HEK293 (cell line): ENCODE results near the gene CDH23.

Source experiments
- EGR2 ChIP-seq: fragments of 450-650 bp; formaldehyde crosslinking; IDR thresholded peaks from 2 replicates; pipeline ENCODE4 v1.5.1; 2016; ENCODE audit warnings: low read depth, missing biosample characterization, missing genetic modification characterization
- KLF10 ChIP-seq: fragments of 450-650 bp; IDR thresholded peaks from 2 replicates; pipeline ENCODE4 v1.5.1; 2018; ENCODE audit warnings: missing biosample characterization, mild to moderate bottlenecking, missing genetic modification characterization
- SCRT2 ChIP-seq: fragments of 450-650 bp; formaldehyde crosslinking; IDR thresholded peaks from 2 replicates; pipeline ENCODE4 v1.5.1; 2016; ENCODE audit warnings: missing biosample characterization, missing genetic modification characterization
- SETDB1 ChIP-seq: IDR thresholded peaks from one replicate; pipeline ENCODE4 v1.6.1; 2017; ENCODE audit warnings: mild to moderate bottlenecking, low read length, moderate library complexity, mixed read lengths; ENCODE audit not compliant: insufficient read length
- SP2 ChIP-seq: fragments of 450-650 bp; formaldehyde crosslinking; IDR thresholded peaks from 2 replicates; pipeline ENCODE4 v1.5.1; 2016; ENCODE audit warnings: missing biosample characterization, missing genetic modification characterization
- YY2 ChIP-seq: fragments of 450-650 bp; formaldehyde crosslinking; IDR thresholded peaks from 2 replicates; pipeline ENCODE4 v1.5.1; 2016; ENCODE audit warnings: missing biosample characterization, missing genetic modification characterization
- ZBTB48 ChIP-seq: fragments of 450-650 bp; formaldehyde crosslinking; IDR thresholded peaks from 2 replicates; pipeline ENCODE4 v1.5.1; 2016; ENCODE audit warnings: missing biosample characterization, missing genetic modification characterization
- ZFP37 ChIP-seq: fragments of 450-650 bp; formaldehyde crosslinking; IDR thresholded peaks from 2 replicates; pipeline ENCODE4 v1.5.1; 2016; ENCODE audit warnings: missing biosample characterization, missing genetic modification characterization
- ZNF121 ChIP-seq: fragments of 450-650 bp; formaldehyde crosslinking; IDR thresholded peaks from 2 replicates; pipeline ENCODE4 v1.5.1; 2016; ENCODE audit warnings: missing biosample characterization, missing genetic modification characterization
- ZNF132 ChIP-seq: fragments of 450-650 bp; formaldehyde crosslinking; IDR thresholded peaks from 2 replicates; pipeline ENCODE4 v1.5.1; 2017; ENCODE audit warnings: missing biosample characterization, missing genetic modification characterization, borderline replicate concordance
- ZNF19 ChIP-seq: fragments of 450-650 bp; formaldehyde crosslinking; IDR thresholded peaks from 2 replicates; pipeline ENCODE4; 2016; ENCODE audit warnings: missing biosample characterization, missing genetic modification characterization, low read depth
- ZNF266 ChIP-seq: fragments of 450-650 bp; formaldehyde crosslinking; IDR thresholded peaks from 2 replicates; pipeline ENCODE4 v1.5.1; 2016; ENCODE audit warnings: missing biosample characterization, missing genetic modification characterization, low read depth
- ZNF335 ChIP-seq: fragments of 450-650 bp; formaldehyde crosslinking; conservative IDR thresholded peaks from 2 replicates; pipeline ENCODE4 v1.5.1; 2016; ENCODE audit warnings: missing biosample characterization, missing genetic modification characterization
- ZNF37A ChIP-seq: fragments of 450-650 bp; IDR thresholded peaks from 2 replicates; pipeline ENCODE4 v1.5.1; 2018; ENCODE audit warnings: missing biosample characterization, missing genetic modification characterization
- ZNF426 ChIP-seq: fragments of 450-650 bp; formaldehyde crosslinking; IDR thresholded peaks from 2 replicates; pipeline ENCODE4 v1.5.1; 2017; ENCODE audit warnings: missing biosample characterization, missing genetic modification characterization, mild to moderate bottlenecking, inconsistent platforms, moderate library complexity
- ZNF48 ChIP-seq: fragments of 450-650 bp; formaldehyde crosslinking; IDR thresholded peaks from 2 replicates; pipeline ENCODE4 v1.5.1; 2016; ENCODE audit warnings: missing biosample characterization, missing genetic modification characterization
- ZNF530 ChIP-seq: fragments of 450-650 bp; formaldehyde crosslinking; IDR thresholded peaks from 2 replicates; pipeline ENCODE4 v1.5.1; 2016; ENCODE audit warnings: low read depth, missing biosample characterization, missing genetic modification characterization
- ZNF561 ChIP-seq: fragments of 450-650 bp; IDR thresholded peaks from 2 replicates; pipeline ENCODE4 v1.5.1; 2018; ENCODE audit warnings: missing biosample characterization, missing genetic modification characterization, borderline replicate concordance
- ZNF585B ChIP-seq: fragments of 450-650 bp; formaldehyde crosslinking; IDR thresholded peaks from 2 replicates; pipeline ENCODE4 v1.5.1; 2016; ENCODE audit warnings: missing biosample characterization, missing genetic modification characterization
- ZNF596 ChIP-seq: fragments of 450-650 bp; IDR thresholded peaks from 2 replicates; pipeline ENCODE4 v1.5.0; 2018; ENCODE audit warnings: missing biosample characterization, mild to moderate bottlenecking, missing genetic modification characterization, moderate library complexity
- ZNF610 ChIP-seq: fragments of 450-650 bp; formaldehyde crosslinking; IDR thresholded peaks from 2 replicates; pipeline ENCODE4 v1.5.1; 2016; ENCODE audit warnings: missing biosample characterization, missing genetic modification characterization, borderline replicate concordance
- ZNF621 ChIP-seq: fragments of 450-650 bp; formaldehyde crosslinking; IDR thresholded peaks from 2 replicates; pipeline ENCODE4 v1.5.1; 2017; ENCODE audit warnings: missing biosample characterization, missing genetic modification characterization
- ZNF629 ChIP-seq: fragments of 450-650 bp; formaldehyde crosslinking; IDR thresholded peaks from 2 replicates; pipeline ENCODE4 v1.5.1; 2017; ENCODE audit warnings: missing biosample characterization, missing genetic modification characterization
- ZNF707 ChIP-seq: fragments of 450-650 bp; formaldehyde crosslinking; IDR thresholded peaks from 2 replicates; pipeline ENCODE4 v1.5.1; 2016; ENCODE audit warnings: missing biosample characterization, missing genetic modification characterization
- TF ChIP-seq, protein P1 (sequence below): fragments of 450-650 bp; formaldehyde crosslinking; IDR thresholded peaks from 2 replicates; pipeline ENCODE4 v1.5.1; 2017; ENCODE audit warnings: missing biosample characterization, missing genetic modification characterization
- TF ChIP-seq, protein P2 (sequence below): fragments of 450-650 bp; formaldehyde crosslinking; IDR thresholded peaks from 2 replicates; pipeline ENCODE4 v1.5.1; 2016; ENCODE audit warnings: missing biosample characterization, missing genetic modification characterization
- TF ChIP-seq, protein P3 (sequence below): fragments of 450-650 bp; formaldehyde crosslinking; IDR thresholded peaks from 2 replicates; pipeline ENCODE4 v1.5.1; 2016; ENCODE audit warnings: missing biosample characterization, missing genetic modification characterization
- TF ChIP-seq, protein P4 (sequence below): fragments of 450-650 bp; formaldehyde crosslinking; IDR thresholded peaks from 2 replicates; pipeline ENCODE4 v1.5.1; 2016; ENCODE audit warnings: missing biosample characterization, missing genetic modification characterization
- TF ChIP-seq, protein P5 (sequence below): fragments of 450-650 bp; formaldehyde crosslinking; IDR thresholded peaks from 2 replicates; pipeline ENCODE4 v1.5.1; 2016; ENCODE audit warnings: missing biosample characterization, missing genetic modification characterization
- TF ChIP-seq, protein P6 (sequence below): fragments of 450-650 bp; formaldehyde crosslinking; IDR thresholded peaks from 2 replicates; pipeline ENCODE4 v1.5.1; 2016; ENCODE audit warnings: missing biosample characterization, missing genetic modification characterization

The CDH23 gene

DNA sequence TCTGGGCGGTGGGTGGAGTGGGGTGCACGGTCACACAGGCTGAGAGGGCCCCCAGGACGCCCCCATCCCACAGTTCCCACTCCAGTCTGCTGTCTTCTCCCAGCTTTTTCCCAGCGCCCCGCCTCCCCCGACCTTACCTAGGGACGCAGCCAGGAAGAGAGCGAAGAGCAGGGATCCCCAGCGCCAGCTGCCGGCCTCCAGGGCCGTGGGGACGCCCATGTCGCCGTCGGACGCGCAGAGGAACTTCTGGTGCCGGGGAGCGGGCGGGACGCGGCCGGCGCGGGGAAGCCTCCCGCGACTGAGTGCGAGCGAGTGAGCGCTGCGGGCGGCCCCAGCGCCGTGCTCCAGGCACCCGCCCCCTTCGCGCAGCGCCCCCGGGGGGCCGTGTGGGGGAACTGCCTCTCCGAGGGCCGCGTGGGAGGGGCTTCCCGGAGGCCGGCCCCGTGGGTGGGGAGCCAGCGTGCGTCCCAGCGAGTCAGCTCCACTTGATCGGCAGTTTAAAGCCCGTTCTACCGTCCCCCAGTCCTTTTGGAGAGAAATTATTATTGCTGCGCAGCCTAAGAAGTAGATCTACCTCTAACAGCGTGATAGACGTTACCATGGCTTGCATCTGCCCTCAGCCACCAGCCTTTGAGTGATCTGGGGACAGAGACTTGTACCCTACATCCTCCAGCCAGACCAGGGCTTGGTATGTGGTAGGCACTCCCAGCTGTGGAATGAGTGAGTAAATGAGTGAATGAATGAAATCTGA, 376.7 kb downstream of the CDH23 start, which contains the start of gene VSIR (continued):
- TF ChIP-seq, protein P1, sequence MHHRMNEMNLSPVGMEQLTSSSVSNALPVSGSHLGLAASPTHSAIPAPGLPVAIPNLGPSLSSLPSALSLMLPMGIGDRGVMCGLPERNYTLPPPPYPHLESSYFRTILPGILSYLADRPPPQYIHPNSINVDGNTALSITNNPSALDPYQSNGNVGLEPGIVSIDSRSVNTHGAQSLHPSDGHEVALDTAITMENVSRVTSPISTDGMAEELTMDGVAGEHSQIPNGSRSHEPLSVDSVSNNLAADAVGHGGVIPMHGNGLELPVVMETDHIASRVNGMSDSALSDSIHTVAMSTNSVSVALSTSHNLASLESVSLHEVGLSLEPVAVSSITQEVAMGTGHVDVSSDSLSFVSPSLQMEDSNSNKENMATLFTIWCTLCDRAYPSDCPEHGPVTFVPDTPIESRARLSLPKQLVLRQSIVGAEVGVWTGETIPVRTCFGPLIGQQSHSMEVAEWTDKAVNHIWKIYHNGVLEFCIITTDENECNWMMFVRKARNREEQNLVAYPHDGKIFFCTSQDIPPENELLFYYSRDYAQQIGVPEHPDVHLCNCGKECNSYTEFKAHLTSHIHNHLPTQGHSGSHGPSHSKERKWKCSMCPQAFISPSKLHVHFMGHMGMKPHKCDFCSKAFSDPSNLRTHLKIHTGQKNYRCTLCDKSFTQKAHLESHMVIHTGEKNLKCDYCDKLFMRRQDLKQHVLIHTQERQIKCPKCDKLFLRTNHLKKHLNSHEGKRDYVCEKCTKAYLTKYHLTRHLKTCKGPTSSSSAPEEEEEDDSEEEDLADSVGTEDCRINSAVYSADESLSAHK: no peak
- TF ChIP-seq YY2 (no peak), ZNF629 (tag by site-specific recombination) (no peak), ZNF585B (tag by site-specific recombination) (no peak), SCRT2 (no peak), ZNF121 (tag by site-specific recombination) (no peak), ZNF530 (tag by site-specific recombination) (no peak), SP2 (peak; percentile 67), ZFP37 (no peak), ZNF48 (tag by site-specific recombination) (no peak), ZNF266 (tag by site-specific recombination) (no peak), ZNF621 (tag by site-specific recombination) (no peak), ZNF561 (tag by site-specific recombination) (no peak; the same call in 1 of the 2 replicates), KLF10 (tag by site-specific recombination) (peak; percentile 79), ZNF37A (tag by site-specific recombination) (no peak), EGR2 (tag by site-specific recombination) (peak; percentile 77), ZNF335 (tag by site-specific recombination) (no peak), ZNF426 (tag by site-specific recombination) (no peak), ZNF132 (no peak), ZNF19 (tag by site-specific recombination) (no peak), ZNF596 (tag by site-specific recombination) (peak; percentile 78), ZBTB48 (peak; percentile 17; the same call in 1 of the 2 replicates), ZNF610 (tag by site-specific recombination) (no peak), SETDB1 (no peak), ZNF707 (tag by site-specific recombination) (no peak)
- TF ChIP-seq, protein P2, sequence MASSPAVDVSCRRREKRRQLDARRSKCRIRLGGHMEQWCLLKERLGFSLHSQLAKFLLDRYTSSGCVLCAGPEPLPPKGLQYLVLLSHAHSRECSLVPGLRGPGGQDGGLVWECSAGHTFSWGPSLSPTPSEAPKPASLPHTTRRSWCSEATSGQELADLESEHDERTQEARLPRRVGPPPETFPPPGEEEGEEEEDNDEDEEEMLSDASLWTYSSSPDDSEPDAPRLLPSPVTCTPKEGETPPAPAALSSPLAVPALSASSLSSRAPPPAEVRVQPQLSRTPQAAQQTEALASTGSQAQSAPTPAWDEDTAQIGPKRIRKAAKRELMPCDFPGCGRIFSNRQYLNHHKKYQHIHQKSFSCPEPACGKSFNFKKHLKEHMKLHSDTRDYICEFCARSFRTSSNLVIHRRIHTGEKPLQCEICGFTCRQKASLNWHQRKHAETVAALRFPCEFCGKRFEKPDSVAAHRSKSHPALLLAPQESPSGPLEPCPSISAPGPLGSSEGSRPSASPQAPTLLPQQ (tag by site-specific recombination): peak; percentile 56; the same call in 1 of the 2 replicates
- TF ChIP-seq, protein P3, sequence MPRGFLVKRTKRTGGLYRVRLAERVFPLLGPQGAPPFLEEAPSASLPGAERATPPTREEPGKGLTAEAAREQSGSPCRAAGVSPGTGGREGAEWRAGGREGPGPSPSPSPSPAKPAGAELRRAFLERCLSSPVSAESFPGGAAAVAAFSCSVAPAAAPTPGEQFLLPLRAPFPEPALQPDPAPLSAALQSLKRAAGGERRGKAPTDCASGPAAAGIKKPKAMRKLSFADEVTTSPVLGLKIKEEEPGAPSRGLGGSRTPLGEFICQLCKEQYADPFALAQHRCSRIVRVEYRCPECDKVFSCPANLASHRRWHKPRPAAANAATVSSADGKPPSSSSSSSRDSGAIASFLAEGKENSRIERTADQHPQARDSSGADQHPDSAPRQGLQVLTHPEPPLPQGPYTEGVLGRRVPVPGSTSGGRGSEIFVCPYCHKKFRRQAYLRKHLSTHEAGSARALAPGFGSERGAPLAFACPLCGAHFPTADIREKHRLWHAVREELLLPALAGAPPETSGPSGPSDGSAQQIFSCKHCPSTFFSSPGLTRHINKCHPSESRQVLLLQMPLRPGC (tag by site-specific recombination): no peak
- TF ChIP-seq, protein P4, sequence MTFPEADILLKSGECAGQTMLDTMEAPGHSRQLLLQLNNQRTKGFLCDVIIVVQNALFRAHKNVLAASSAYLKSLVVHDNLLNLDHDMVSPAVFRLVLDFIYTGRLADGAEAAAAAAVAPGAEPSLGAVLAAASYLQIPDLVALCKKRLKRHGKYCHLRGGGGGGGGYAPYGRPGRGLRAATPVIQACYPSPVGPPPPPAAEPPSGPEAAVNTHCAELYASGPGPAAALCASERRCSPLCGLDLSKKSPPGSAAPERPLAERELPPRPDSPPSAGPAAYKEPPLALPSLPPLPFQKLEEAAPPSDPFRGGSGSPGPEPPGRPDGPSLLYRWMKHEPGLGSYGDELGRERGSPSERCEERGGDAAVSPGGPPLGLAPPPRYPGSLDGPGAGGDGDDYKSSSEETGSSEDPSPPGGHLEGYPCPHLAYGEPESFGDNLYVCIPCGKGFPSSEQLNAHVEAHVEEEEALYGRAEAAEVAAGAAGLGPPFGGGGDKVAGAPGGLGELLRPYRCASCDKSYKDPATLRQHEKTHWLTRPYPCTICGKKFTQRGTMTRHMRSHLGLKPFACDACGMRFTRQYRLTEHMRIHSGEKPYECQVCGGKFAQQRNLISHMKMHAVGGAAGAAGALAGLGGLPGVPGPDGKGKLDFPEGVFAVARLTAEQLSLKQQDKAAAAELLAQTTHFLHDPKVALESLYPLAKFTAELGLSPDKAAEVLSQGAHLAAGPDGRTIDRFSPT (tag by site-specific recombination): no peak
- TF ChIP-seq, protein P5, sequence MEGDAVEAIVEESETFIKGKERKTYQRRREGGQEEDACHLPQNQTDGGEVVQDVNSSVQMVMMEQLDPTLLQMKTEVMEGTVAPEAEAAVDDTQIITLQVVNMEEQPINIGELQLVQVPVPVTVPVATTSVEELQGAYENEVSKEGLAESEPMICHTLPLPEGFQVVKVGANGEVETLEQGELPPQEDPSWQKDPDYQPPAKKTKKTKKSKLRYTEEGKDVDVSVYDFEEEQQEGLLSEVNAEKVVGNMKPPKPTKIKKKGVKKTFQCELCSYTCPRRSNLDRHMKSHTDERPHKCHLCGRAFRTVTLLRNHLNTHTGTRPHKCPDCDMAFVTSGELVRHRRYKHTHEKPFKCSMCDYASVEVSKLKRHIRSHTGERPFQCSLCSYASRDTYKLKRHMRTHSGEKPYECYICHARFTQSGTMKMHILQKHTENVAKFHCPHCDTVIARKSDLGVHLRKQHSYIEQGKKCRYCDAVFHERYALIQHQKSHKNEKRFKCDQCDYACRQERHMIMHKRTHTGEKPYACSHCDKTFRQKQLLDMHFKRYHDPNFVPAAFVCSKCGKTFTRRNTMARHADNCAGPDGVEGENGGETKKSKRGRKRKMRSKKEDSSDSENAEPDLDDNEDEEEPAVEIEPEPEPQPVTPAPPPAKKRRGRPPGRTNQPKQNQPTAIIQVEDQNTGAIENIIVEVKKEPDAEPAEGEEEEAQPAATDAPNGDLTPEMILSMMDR (tag by site-specific recombination): peak; percentile 32; the same call in 1 of the 2 replicates
- TF ChIP-seq, protein P6, sequence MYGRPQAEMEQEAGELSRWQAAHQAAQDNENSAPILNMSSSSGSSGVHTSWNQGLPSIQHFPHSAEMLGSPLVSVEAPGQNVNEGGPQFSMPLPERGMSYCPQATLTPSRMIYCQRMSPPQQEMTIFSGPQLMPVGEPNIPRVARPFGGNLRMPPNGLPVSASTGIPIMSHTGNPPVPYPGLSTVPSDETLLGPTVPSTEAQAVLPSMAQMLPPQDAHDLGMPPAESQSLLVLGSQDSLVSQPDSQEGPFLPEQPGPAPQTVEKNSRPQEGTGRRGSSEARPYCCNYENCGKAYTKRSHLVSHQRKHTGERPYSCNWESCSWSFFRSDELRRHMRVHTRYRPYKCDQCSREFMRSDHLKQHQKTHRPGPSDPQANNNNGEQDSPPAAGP (tag by site-specific recombination): no peak
